Activated naive CD8-positive, alpha-beta T cell treated with anti-CD3 and anti-CD28 coated beads, Interleukin-2, amount 50 U/mL, for 16 hours (primary cell): Measurements from ENCODE around the gene VEGFA.

Experiments used
- DNase-seq: peaks from one replicate; pipeline ENCODE4 v3.0.0-alpha.2; 2020; ENCODE audit warnings: low read depth, low spot score

Gene VEGFA

DNA sequence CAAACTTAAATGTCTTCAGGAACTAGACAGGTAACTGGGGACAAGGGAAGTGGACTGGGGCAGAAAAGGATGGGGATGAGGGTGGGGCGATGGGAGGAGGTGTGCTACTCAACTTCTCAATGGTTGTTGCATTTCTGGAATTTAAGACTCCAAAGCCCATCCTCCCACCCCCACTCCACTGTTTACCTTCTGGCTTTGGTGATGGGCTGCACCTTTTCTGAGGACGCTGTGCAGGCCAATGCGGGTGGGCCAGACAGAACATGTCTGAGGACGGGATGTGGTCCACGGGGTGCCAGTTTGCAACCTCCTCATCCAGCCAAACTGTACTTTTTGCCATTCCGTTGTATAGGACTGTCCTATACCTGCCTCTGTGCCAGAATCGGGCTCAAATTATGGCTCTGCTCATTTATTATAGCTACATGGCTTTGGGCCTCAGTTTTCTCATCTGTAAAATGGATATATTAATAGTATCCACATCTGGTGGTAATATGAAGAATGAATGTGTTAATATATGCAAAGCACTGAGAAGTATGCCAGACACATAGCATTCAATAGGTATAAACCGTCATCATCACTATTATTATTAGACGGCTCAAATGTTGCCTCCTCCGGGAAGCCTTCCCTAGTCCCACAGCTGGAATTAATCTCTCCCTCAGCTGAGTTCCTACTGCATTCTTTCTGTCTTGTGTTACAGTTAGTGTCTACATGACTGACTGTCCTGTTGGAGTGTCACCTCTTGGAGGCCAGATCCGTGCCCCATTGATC is 31.0 kb upstream of the VEGFA start:
- no peak for DNase-seq

DNA sequence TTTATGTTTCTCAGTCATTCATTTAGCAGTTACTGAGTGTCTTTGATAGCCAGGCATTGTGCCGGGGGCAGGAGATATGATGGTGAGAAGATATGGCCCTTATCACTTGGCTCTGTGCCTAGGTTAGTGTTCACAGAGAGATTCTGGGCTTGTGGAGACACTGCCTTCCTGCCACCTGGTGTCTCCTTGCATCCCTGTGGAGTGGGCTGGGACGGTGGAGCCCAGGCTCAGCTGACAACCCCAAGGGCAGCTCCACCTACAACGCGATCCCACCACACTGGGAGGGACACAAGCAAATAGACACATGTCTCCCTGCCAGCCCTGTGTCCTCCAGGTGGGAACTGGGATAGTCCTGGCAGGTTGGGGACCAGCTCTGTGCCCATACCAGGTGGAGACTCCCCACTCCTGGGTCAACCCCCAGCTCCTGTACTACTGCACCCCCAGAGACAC is 30.3 kb upstream of the VEGFA start:
- DNase-seq: no peak

DNA sequence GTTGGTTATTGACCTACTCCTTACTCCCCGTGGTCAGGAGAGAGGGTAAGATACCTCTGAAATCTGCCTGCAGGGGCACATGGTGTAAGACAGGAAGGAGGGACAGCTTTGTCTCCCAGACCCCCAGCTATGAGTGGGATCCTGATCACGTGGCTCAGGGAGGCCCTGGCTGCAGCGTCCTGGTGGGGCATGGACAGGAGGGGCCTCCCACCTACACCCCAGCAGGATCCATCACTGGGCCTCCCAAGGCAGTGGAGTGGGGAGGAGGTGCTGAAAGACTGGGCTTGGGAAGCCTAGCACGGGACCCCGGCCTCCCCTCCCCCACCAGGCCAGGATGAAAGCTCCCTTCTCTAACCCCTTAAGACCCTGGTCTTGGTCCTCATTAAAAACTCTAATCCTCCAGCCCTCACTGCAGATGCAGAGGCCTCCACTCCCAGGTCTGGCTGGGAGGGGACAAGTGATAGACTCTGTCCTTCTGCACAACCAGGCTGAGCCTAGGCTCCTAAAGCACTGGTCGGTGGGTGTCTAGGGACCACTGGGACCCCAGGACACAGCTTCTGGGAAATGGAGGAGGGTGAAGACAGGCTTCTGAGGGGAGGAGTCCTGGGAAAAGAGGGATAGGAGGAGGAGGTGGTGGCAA is 29.6 kb upstream of the VEGFA start:
- DNase-seq: no peak

- no peak for DNase-seq
Observed at GRCh38 chr6:43740961-43741764, 28.8 kb upstream of the VEGFA start.

DNA sequence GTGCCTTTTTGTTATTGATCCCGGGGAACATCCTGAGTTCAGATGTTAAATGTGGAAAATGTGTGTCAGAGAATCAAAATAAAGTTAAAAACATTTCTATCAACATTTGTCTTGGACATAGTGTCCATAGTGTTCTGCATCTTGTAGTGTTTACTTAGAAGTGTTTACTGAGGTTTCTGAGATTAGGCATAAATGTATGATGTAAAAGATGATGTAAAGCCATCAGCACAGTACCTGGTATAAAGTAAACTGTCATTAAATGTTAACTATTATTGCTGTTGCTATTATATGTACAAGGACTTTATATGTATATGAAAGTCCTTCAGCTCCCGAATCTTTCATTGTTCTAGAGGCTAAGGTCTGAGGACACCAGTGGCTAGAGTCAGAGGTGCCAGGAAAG is 28.2 kb upstream of the VEGFA start:
- DNase-seq: no peak

- DNase-seq: no peak
Observed at GRCh38 chr6:43742285-43742684, 27.7 kb upstream of the VEGFA start.

DNA sequence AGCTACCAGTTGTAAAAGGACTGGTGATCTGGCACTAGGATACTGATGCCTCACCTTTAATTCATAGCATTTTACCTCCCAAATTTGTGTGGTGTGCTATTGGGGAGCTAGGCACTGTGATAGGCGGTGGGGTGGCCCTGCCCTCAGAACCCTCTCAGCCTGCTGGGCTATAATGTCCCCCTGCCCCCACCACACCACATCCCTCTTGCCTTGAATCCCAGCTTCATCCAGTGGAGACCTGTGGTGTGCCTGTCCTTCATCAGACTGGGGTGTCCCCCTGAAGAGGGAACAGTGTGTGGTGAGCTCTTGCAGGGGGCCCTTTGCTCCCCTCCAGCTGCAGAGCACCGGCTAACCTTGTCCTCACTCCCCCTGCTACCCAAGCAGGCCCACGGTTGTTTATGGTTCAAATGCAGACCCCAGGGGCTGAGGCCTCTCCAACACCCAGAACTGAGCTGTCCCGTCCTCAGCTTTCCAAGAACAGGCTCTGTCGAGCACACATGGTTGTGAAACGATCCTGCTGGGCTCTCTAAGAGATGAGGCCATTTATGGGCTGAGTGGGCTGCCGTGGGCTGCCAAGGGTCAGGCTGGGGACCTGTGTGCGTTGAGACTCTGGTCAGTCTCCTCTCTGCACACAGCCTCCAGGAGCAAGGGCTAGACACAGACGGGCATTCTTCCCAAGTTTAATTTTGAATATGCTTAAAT is 26.9 kb upstream of the VEGFA start:
- DNase-seq: no peak

GRCh38 chr6:43743682-43744381 is 26.2 kb upstream of the VEGFA start:
- no peak for DNase-seq

GRCh38 chr6:43744491-43744890 is 25.5 kb upstream of the VEGFA start:
- no peak for DNase-seq

DNA sequence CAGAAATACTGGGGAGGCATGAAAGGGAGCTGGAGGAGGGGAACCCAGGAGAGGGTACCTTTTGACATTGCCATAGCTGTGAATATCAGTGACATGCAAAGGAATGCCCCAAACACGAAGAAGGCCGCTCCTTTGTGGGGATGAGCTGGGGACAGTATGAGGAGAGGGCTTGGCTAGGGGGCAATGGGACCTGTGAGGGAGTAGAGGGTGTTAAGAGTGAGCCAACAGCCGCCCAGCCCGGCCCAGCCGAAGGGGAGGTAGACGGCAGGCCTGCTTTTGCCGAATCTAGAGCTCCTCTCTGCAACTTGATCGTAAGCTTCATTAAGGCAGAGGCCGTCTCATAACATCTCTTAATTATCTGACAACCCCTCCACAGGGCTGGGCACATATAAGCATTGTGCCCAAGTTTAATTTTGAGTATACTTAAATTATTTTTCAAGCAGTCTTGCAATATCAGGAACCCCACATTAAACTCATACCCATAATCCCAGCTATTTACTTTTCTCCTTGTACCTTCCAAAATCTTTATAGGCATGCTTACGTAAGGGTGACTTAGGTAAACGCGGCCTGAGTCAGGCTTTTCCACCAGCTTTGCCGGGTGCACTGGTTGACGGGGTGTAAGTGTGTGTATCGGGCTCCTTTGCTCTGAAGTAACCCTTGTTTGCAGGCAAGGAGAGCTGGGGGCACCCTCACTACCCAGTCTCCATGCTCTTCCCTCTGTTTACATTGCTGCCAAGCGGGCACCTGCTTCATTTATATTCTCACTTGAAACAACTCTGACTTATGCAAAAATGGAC is 24.9 kb upstream of the VEGFA start:
- DNase-seq: no peak

DNA sequence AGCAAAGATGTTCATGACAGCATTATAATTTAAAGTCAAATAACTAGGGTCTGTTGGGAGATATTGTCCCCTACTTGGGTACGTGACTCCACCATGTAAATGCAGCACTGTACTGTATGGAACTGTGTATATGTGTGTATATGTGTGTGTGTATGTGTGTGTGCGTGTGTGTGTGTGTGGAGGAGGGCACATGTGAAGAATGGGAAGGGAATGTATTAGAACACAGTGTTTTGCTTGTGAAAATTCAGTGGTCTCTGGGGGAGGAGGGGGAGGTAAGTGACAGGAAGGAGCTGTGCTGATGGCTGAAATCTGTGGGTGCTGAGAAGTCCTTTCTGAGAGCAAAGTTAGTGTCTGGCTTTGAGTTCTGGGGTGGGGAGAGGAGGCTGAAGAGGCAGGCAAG is 23.9 kb upstream of the VEGFA start:
- DNase-seq: no peak

DNA sequence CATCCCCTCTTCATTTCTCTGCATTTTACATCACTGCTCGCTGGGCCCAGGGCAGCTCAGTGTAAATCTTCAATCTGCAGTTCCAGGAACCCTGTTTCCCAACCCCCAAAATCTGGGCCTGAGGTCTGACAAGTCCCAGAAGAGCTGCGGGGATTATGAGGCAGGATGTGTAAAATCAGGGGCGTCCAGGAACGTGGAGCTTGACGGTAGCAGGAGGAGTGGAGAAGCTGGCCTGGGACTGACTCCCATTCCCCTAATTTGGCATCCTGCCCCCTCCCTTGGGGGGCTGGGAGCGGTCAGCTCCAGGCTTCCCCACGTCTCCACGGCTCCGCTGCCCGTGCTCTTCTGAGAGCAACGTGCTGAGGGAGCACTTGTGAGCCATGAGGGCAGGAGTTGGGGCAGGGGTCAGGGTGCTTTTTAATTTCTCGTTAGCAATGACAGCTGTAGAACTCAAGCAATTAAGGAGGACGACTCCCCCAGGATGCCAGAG is 23.4 kb upstream of the VEGFA start:
- DNase-seq: no peak

GRCh38 chr6:43747784-43748183 is 22.2 kb upstream of the VEGFA start:
- DNase-seq: no peak

DNA sequence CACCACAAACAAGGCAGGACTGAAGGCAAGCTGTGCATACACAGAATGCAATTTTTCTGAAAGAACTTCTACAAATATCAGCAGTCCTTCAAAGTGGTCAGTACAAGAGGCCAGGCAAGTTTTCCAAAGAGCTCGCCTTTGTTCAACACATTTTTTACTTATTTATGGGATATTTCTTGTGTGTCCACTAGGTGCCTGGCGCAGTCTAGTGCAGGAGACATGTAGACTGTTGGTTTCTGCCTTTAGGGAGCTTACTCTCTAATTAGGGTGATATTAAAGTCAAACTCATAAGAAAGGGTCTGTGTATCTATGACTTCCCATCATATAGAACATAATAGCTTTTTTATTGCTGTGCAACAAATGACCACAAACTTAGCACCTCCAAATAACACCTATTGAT is 21.2 kb upstream of the VEGFA start:
- no peak for DNase-seq

DNA sequence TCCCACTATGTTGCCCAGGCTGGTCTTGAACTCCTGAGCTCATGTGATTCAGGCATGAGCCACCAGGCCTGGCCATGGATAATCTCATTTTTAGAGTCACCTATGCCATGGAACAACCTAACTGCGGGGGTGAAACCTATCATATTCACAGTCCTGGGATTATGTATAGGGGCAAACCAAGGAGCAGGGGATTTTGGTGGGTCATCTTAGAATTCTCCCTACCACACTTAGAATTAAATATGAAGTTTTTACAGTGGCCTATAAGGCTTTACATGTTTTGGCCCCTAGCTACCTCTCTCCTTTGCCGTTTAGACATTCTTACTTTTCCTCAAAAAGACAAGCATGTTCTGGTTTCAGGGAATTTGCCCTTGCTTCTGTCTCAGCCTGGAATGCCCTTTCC is 20.6 kb upstream of the VEGFA start:
- DNase-seq: no peak

DNA sequence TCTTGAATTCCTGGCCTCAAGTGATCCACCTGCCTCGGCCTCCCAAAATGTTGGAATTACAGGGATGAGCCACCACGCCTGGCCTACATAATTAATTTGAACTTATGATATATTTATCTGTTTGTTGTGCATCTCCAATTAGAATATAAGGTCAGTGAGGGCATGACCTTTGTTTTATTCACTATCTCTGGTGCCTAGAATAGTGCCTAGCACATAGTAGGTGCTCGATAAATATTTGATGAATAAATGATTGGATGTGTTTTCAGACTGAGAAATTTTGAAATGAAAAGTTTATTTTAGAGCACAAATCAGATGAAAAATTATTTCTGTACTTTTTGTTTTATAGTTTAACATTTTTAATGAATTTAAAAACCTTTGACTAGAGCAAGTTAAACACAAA is 19.4 kb upstream of the VEGFA start:
- no peak for DNase-seq

- DNase-seq: no peak
Observed at GRCh38 chr6:43753570-43754183, 16.3 kb upstream of the VEGFA start.

DNA sequence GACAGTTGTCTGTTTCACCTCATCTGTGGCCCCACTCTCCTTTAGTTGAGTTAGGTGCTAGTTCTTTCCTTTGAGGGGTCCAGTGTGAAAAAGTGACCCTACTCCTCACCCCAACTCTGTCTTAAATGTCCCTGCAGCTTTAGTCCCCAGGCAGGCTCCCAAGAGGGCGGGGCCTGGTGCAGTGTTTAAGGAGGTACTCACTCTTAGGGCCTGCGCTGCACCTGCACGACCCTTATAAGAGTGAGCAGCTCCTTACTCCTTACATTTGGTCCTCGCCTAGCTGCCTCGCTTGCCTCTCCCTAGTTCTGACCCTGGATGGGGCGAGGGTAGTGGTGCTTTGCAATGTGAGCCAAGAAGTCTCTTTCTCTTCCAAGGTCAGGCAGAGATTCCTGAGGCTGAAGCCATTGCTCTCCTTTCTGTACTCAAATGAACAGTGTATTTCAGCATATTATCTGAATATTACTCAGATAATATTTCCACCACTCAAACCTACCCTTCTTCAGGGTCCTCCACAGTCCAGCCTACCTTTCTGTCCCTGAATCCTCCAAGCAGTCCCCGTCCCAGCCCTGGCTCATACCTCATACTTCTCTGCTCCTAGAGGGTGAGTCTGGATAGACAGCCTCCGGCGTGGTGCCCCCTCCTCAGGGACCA is 11.9 kb upstream of the VEGFA start:
- DNase-seq: no peak

- no peak for DNase-seq
Observed at GRCh38 chr6:43758617-43759050, 11.4 kb upstream of the VEGFA start.
